ENCODE measurements around the gene DOCK7.

The DOCK7 gene

GRCh38 chr1:62424411-62424810, 263.8 kb downstream of the DOCK7 start:
- DNase-seq (ENCODE audit: low read depth): peak; percentile 19
- no peak for TF ChIP-seq CTCF (conservative IDR thresholded peaks at IDR 0.05; ENCODE audit: low read length)
- no peak overlapping the region for H3K4me3 ChIP-seq (ENCODE audit: low read length)

- no peak for DNase-seq (ENCODE audit: low read depth)
- no peak overlapping the region for H3K4me3 ChIP-seq (ENCODE audit: low read length)
Measured at GRCh38 chr1:62423580-62424242, 264.5 kb downstream of the DOCK7 start.

GRCh38 chr1:62420214-62420613, 268.0 kb downstream of the DOCK7 start:
- TF ChIP-seq CTCF (conservative IDR thresholded peaks at IDR 0.05; ENCODE audit: low read length): no peak
- no peak for DNase-seq (ENCODE audit: low read depth)
- H3K4me3 ChIP-seq (ENCODE audit: low read length): no peak overlapping the region

More at GRCh38 chr1:62423580-62424242, 264.5 kb downstream of the DOCK7 start:
- no peak for TF ChIP-seq CTCF (conservative IDR thresholded peaks at IDR 0.05; ENCODE audit: low read length)

GRCh38 chr1:62417351-62417999, 270.7 kb downstream of the DOCK7 start:
- H3K4me3 ChIP-seq (ENCODE audit: low read length): no peak overlapping the region
- no peak for TF ChIP-seq CTCF (conservative IDR thresholded peaks at IDR 0.05; ENCODE audit: low read length)
- DNase-seq (ENCODE audit: low read depth): no peak

GRCh38 chr1:62415687-62416086, 272.5 kb downstream of the DOCK7 start:
- DNase-seq (ENCODE audit: low read depth): no peak
- H3K4me3 ChIP-seq (ENCODE audit: low read length): no peak overlapping the region
- no peak for TF ChIP-seq CTCF (conservative IDR thresholded peaks at IDR 0.05; ENCODE audit: low read length)

DNA sequence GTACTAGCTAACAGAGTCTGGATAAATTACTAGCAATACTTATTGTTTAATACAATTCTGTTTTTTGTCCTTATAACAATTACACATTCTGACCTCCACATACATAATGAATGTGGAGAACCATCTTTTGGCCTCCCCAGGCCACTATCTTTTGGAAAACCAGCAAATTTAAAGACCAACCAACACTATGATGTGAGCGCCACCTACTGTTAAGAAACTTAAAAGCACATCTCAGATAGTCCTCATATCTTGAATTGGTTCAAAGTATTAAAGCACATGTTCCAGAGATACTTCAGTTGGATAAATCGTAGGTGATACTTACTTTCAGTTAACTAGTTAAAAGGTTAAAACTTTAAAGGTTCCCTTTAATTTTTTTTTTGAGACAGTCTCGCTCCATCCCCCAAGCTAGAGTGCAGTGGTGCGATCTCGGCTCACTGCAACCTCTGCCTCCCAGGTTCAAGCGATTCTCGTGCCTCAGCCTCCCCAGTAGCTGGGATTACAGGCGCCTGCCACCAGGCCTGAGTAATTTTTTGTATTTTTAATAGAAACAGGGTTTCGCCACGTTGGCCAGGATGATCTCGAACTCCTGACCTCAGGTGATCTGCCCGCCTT, 280.7 kb downstream of the DOCK7 start:
- peak; percentile 82 for TF ChIP-seq CTCF (conservative IDR thresholded peaks at IDR 0.05; ENCODE audit: low read length)
- no peak overlapping the region for H3K4me3 ChIP-seq (ENCODE audit: low read length)
- peak; percentile 59 for DNase-seq (ENCODE audit: low read depth)

DNA sequence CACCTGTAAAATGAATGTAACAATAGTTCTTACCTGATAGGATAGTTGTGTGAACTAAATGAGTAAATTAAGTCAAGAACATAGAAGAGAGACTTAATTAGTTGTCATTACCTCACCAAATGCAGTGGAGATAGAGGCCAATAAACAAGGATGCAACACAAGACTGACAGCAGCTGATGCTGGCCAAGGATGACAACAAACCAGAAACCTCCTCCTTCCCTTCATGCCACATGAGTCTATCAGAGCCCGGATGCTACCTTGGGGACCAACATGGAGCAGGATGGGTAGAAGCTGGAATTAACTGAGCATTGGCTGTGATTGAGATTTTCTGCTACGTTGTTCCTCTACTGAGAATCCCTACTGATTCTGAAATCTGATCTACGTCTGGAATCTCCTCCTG, 281.6 kb downstream of the DOCK7 start:
- TF ChIP-seq CTCF (conservative IDR thresholded peaks at IDR 0.05; ENCODE audit: low read length): no peak
- H3K4me3 ChIP-seq (ENCODE audit: low read length): no peak overlapping the region
- no peak for DNase-seq (ENCODE audit: low read depth)

Measured in AG10803 (cell line).